CD14-positive monocyte (primary cell): ENCODE results near the gene MUC6. TPM values are rescaled to one million over a fixed set of nuclear protein-coding genes. Genes with fewer than 3 reads are reported as not detected.

ENCODE experiments used
- DNase-seq, 3 donors: peaks; one replicate each; pipeline ENCODE4 v3.0.0-alpha.2; 2011 to 2022
- H2AFZ ChIP-seq: 2 replicates; pipeline ENCODE4 v1.6.0; 2012; ENCODE audit warnings: mild to moderate bottlenecking, low read depth, low read length, inconsistent platforms; ENCODE audit not compliant: insufficient read depth, poor library complexity, severe bottlenecking
- H3K27ac ChIP-seq, 2 donors: 1 replicate in 1 of 2; 2 replicates in 1 of 2; pipeline ENCODE4 v1.5.1; 2012 to 2013; ENCODE audit warnings: low read length in 2 of 2, control low read depth in 1 of 2, inconsistent platforms in 1 of 2, low read depth in 1 of 2, mild to moderate bottlenecking in 1 of 2
- H3K27me3 ChIP-seq, 2 donors: one replicate each; pipeline versions ENCODE4 v1.6.0 to v1.6.1; 2011 to 2013; ENCODE audit warnings: low read length in 2 of 2; ENCODE audit not compliant: control insufficient read depth in 2 of 2, insufficient read depth in 2 of 2
- H3K36me3 ChIP-seq, 2 donors: replicated peaks in 1 of 2; 1 replicate in 1 of 2; 2 replicates in 1 of 2; pipeline versions ENCODE4 v1.5.1 to v1.6.1; 2012 to 2013; ENCODE audit warnings: low read length in 2 of 2, control low read depth in 1 of 2, inconsistent platforms in 1 of 2, mild to moderate bottlenecking in 1 of 2; ENCODE audit not compliant: insufficient read depth in 2 of 2, control insufficient read depth in 1 of 2
- H3K4me1 ChIP-seq, 2 donors: 1 replicate in 1 of 2; 2 replicates in 1 of 2; pipeline versions ENCODE4 v1.5.1 to v1.6.1; 2012 to 2013; ENCODE audit warnings: low read length in 2 of 2, control low read depth in 1 of 2, inconsistent platforms in 1 of 2, mild to moderate bottlenecking in 1 of 2, moderate library complexity in 1 of 2; ENCODE audit not compliant: insufficient read depth in 2 of 2, control insufficient read depth in 1 of 2
- H3K4me2 ChIP-seq: replicated peaks from 2 replicates; pipeline ENCODE3; 2012; ENCODE audit warnings: low read length, moderate library complexity, mild to moderate bottlenecking; ENCODE audit not compliant: poor library complexity, severe bottlenecking; ENCODE audit errors: extremely low read depth
- H3K4me3 ChIP-seq, 3 experiments: fragments of 200-600 bp in 1 of 3; sonication (generic) in 1 of 3; replicated peaks in 1 of 3; 1 replicate in 2 of 3; 2 replicates in 1 of 3; pipeline ENCODE4 v1.5.1; 2011 to 2013; ENCODE audit warnings: low read length in 3 of 3, mild to moderate bottlenecking in 3 of 3, control low read depth in 2 of 3, low read depth in 2 of 3, inconsistent platforms in 1 of 3, moderate library complexity in 1 of 3
- H3K79me2 ChIP-seq: 2 replicates; pipeline ENCODE4 v1.6.0; 2012; ENCODE audit warnings: mild to moderate bottlenecking, control low read depth, inconsistent platforms, low read length, moderate library complexity; ENCODE audit not compliant: insufficient read depth
- H3K9ac ChIP-seq: 2 replicates; pipeline ENCODE4 v1.6.0; 2017; ENCODE audit warnings: low read length, mild to moderate bottlenecking; ENCODE audit not compliant: insufficient read depth, poor library complexity, severe bottlenecking
- H3K9me3 ChIP-seq, 2 donors: replicated peaks in 1 of 2; 1 replicate in 1 of 2; 2 replicates in 1 of 2; pipeline versions ENCODE4 v1.5.1 to v1.6.1; 2012 to 2013; ENCODE audit warnings: low read length in 2 of 2, control low read depth in 1 of 2; ENCODE audit not compliant: control insufficient read depth in 1 of 2, insufficient read depth in 1 of 2
- H4K20me1 ChIP-seq: 2 replicates; pipeline ENCODE4 v1.6.0; 2012; ENCODE audit warnings: mild to moderate bottlenecking, low read length, control low read depth, moderate library complexity; ENCODE audit not compliant: insufficient read depth
- H3K27ac Mint-ChIP-seq, 7 donors: one replicate each; pipeline ENCODE4 v1.8.0; 2020; ENCODE audit warnings: mild to moderate bottlenecking in 7 of 7, mixed read lengths in 7 of 7, moderate library complexity in 6 of 7, inconsistent platforms in 2 of 7
- H3K27me3 Mint-ChIP-seq, 3 donors: one replicate each; pipeline ENCODE4 v1.8.0; 2021 to 2022; ENCODE audit warnings: low read depth in 3 of 3, mild to moderate bottlenecking in 3 of 3, mixed read lengths in 3 of 3, moderate library complexity in 3 of 3, inconsistent platforms in 1 of 3
- H3K36me3 Mint-ChIP-seq, 2 donors: one replicate each; pipeline ENCODE4 v1.8.0; 2020; ENCODE audit warnings: mixed read lengths in 2 of 2, inconsistent platforms in 1 of 2, mild to moderate bottlenecking in 1 of 2
- H3K4me1 Mint-ChIP-seq: one replicate; pipeline ENCODE4 v1.8.0; 2020; ENCODE audit warnings: mild to moderate bottlenecking, mixed read lengths
- H3K4me3 Mint-ChIP-seq, 2 donors: one replicate each; pipeline ENCODE4 v1.8.0; 2020; ENCODE audit warnings: mild to moderate bottlenecking in 2 of 2, mixed read lengths in 2 of 2, moderate library complexity in 1 of 2
- H3K9me3 Mint-ChIP-seq, 7 donors: one replicate each; pipeline ENCODE4 v1.8.0; 2020 to 2022; ENCODE audit warnings: mixed read lengths in 7 of 7, mild to moderate bottlenecking in 6 of 7, moderate library complexity in 6 of 7, inconsistent platforms in 2 of 7
- CTCF ChIP-seq: fragments of 200-600 bp; IDR thresholded peaks from one replicate; pipeline ENCODE4 v1.8.0; 2022; ENCODE audit warnings: antibody characterized with exemption, mild to moderate bottlenecking
- WGBS: methylation state at CpG from one replicate; pipeline ENCODE4 v1.1.5; 2013; ENCODE audit warnings: missing lambda C conversion rate; ENCODE audit not compliant: insufficient coverage; 5-methylcytosine and 5-hydroxymethylcytosine counted together
- intact Hi-C, 2 donors: fragments of 100-400 bp; cut with micrococcal nuclease; formaldehyde crosslinking; loops; one replicate each; pipeline versions ENCODE4 v1.15.0 to v1.15.1; 2023
- polyA plus RNA-seq, 3 donors: library from polyadenylated mRNA; depleted of rRNA in 1 of 3; unstranded in 2 of 3; stranded (reverse) in 1 of 3; fragments of 300-500 nt in 2 of 3; fragments of >200 nt in 1 of 3; fragmentation: Illumina TruSeq in 2 of 3; gene quantifications; 1 replicate in 2 of 3; 2 replicates in 1 of 3; pipeline ENCODE4 v1.2.3, GENCODE V29; 2012 to 2021

The MUC6 gene
- polyA plus RNA-seq, 3 donors = not detected

- Histone ChIP-seq H3K9ac (no peak overlapping the region), H3K4me1 (no peaks in the 10 kb centered on the region), H3K27ac (no peak overlapping the region), H3K9me3 (peaks cover 0 to 9% of the 10 kb centered on the region in 2 donors), H2AFZ (no peak overlapping the region), H3K79me2 (no peaks in the 10 kb centered on the region), H3K4me3 (no peak overlapping the region), H3K27me3 (no peaks in the 10 kb centered on the region), H3K36me3 (peaks cover 36 to 39% of the 10 kb centered on the region in 2 donors), H3K4me2 (no peak overlapping the region), H4K20me1 (peaks cover 4% of the 10 kb centered on the region)
- intact Hi-C loops = no loop called here
- WGBS = 92% methylated on average over 23 of the region's 28 CpGs
- Mint-ChIP-seq H3K4me3 (no peak overlapping the region), H3K36me3 (peaks cover 36 to 38% of the 10 kb centered on the region in 2 donors), H3K9me3 (peaks cover 3 to 16% (median 13%) of the 10 kb centered on the region in 7 donors), H3K27ac (no peak overlapping the region), H3K4me1 (no peaks in the 10 kb centered on the region), H3K27me3 (no peaks in the 10 kb centered on the region)
- DNase-seq = no peak
- TF ChIP-seq CTCF = no peak
Measured at GRCh38 chr11:1012740-1013630, 23.5 kb downstream of the MUC6 start.

GRCh38 chr11:1012291-1012690 is 24.2 kb downstream of the MUC6 start:
- H3K9ac ChIP-seq = no peak overlapping the region
- Mint-ChIP-seq H3K9me3 (peaks cover 3 to 11% (median 9%) of the 10 kb centered on the region in 7 donors), H3K4me3 (no peak overlapping the region), H3K4me1 (no peaks in the 10 kb centered on the region), H3K27ac (no peak overlapping the region), H3K27me3 (no peaks in the 10 kb centered on the region), H3K36me3 (peaks cover 41 to 43% of the 10 kb centered on the region in 2 donors)
- no peak for TF ChIP-seq CTCF
- WGBS = 99% methylated on average over 14 of the region's 17 CpGs
- intact Hi-C loops = no loop called here
- peaks cover 39 to 46% of the 10 kb centered on the region in 2 donors for H3K36me3 ChIP-seq
- no peak overlapping the region for H2AFZ ChIP-seq
- H3K9me3 ChIP-seq = peaks cover 0 to 6% of the 10 kb centered on the region in 2 donors
- H3K4me2 ChIP-seq = no peak overlapping the region
- peaks cover 3% of the 10 kb centered on the region for H4K20me1 ChIP-seq
- H3K4me3 ChIP-seq = no peak overlapping the region
- no peaks in the 10 kb centered on the region for H3K4me1 ChIP-seq
- DNase-seq = no peak
- H3K27me3 ChIP-seq = no peaks in the 10 kb centered on the region
- H3K79me2 ChIP-seq = no peaks in the 10 kb centered on the region
- H3K27ac ChIP-seq = no peak overlapping the region
